BE2C (cell line): ENCODE results near the gene SRPX.

Source experiments
- DNase-seq: peaks from one replicate; pipeline ENCODE4 v3.0.0-alpha.2; 2020
- H3K27me3 ChIP-seq: fragments of 250-450 bp; sonication (Bioruptor Pico); 2 replicates; pipeline ENCODE4 v1.5.1; 2020; ENCODE audit warnings: mild to moderate bottlenecking
- H3K36me3 ChIP-seq: fragments of 250-450 bp; sonication (Bioruptor Pico); 2 replicates; pipeline ENCODE4 v1.5.1; 2020; ENCODE audit warnings: mild to moderate bottlenecking
- H3K4me1 ChIP-seq: fragments of 250-450 bp; sonication (Bioruptor Pico); 2 replicates; pipeline ENCODE4 v1.5.1; 2020
- H3K4me3 ChIP-seq: 2 replicates; pipeline ENCODE4 v1.5.1; 2011; ENCODE audit warnings: low read depth, low read length
- H3K9me3 ChIP-seq: fragments of 250-450 bp; sonication (Bioruptor Pico); 2 replicates; pipeline ENCODE4 v1.5.1; 2020
- CTCF ChIP-seq: IDR thresholded peaks from 2 replicates; pipeline ENCODE4 v1.5.1; 2012; ENCODE audit warnings: mild to moderate bottlenecking, low read depth, low read length

Gene SRPX

GRCh38 chrX:38142610-38143009 is 78.1 kb downstream of the SRPX start:
- Histone ChIP-seq H3K36me3 (no peaks in the 10 kb centered on the region), H3K4me1 (no peaks in the 10 kb centered on the region), H3K27me3 (no peaks in the 10 kb centered on the region), H3K4me3 (no peak overlapping the region), H3K9me3 (no peaks in the 10 kb centered on the region)
- TF ChIP-seq CTCF, result no peak
- no peak for DNase-seq

GRCh38 chrX:38138900-38139299 is 81.8 kb downstream of the SRPX start:
- Histone ChIP-seq H3K4me1 (no peaks in the 10 kb centered on the region), H3K36me3 (no peaks in the 10 kb centered on the region), H3K4me3 (no peak overlapping the region), H3K27me3 (no peaks in the 10 kb centered on the region), H3K9me3 (no peaks in the 10 kb centered on the region)
- DNase-seq, result no peak
- no peak for TF ChIP-seq CTCF

- Histone ChIP-seq H3K9me3 (no peaks in the 10 kb centered on the region), H3K4me3 (no peak overlapping the region), H3K4me1 (no peaks in the 10 kb centered on the region), H3K27me3 (no peaks in the 10 kb centered on the region), H3K36me3 (no peaks in the 10 kb centered on the region)
- TF ChIP-seq CTCF, result no peak
- DNase-seq, result no peak
Measured at GRCh38 chrX:38138157-38138891, 82.3 kb downstream of the SRPX start.

- H3K4me1 ChIP-seq, result no peaks in the 10 kb centered on the region
- no peak for DNase-seq
- no peak for TF ChIP-seq CTCF
- no peak overlapping the region for H3K4me3 ChIP-seq
- H3K36me3 ChIP-seq, result no peaks in the 10 kb centered on the region
- H3K9me3 ChIP-seq, result no peaks in the 10 kb centered on the region
- H3K27me3 ChIP-seq, result no peaks in the 10 kb centered on the region
Measured at GRCh38 chrX:38129366-38129765, 91.3 kb downstream of the SRPX start.

- Histone ChIP-seq H3K27me3 (no peaks in the 10 kb centered on the region), H3K9me3 (no peaks in the 10 kb centered on the region), H3K4me1 (no peaks in the 10 kb centered on the region), H3K36me3 (no peaks in the 10 kb centered on the region), H3K4me3 (no peak overlapping the region)
- DNase-seq, result no peak
- no peak for TF ChIP-seq CTCF
Measured at GRCh38 chrX:38127961-38128360, 92.7 kb downstream of the SRPX start.

DNA sequence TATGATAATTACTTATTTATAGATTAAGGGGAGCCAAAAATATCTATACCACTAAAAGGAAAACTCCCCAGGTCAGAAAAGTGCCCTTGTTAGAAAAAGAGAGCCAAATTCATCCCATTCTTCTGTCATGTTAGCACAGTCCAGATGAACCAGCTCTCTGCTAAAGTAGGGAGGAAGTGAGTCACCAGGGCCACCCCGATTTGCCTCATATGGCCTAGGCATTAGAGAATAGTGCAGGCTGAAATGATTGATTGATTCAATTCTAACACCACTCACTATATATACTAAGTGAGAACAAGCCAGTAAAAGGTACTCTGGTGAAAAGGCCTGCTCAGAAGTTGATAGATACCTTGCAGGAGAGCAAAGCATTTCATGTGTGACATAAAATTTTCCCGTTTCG is 94.5 kb downstream of the SRPX start:
- Histone ChIP-seq H3K27me3 (no peaks in the 10 kb centered on the region), H3K36me3 (no peaks in the 10 kb centered on the region), H3K4me3 (no peak overlapping the region), H3K4me1 (no peaks in the 10 kb centered on the region), H3K9me3 (no peaks in the 10 kb centered on the region)
- no peak for TF ChIP-seq CTCF
- no peak for DNase-seq
